OCI-LY1 (cell line): ENCODE measurements around the gene G2E3.

ENCODE experiments used
- EZH2 ChIP-seq: fragments of 200-600 bp; sonication (generic), shearing (Covaris generic); IDR thresholded peaks from 2 replicates; pipeline ENCODE4 v1.8.0; 2017; ENCODE audit warnings: borderline replicate concordance, mixed run types, mild to moderate bottlenecking, antibody characterized with exemption, low read length, moderate library complexity, mixed read lengths
- TF ChIP-seq, protein P1 (sequence below): fragments of 200-600 bp; sonication (generic), shearing (Covaris generic); IDR thresholded peaks from 2 replicates; pipeline ENCODE4 v1.5.1; 2017; ENCODE audit warnings: mild to moderate bottlenecking, antibody characterized with exemption, low read length, moderate library complexity, mixed read lengths

DNA sequence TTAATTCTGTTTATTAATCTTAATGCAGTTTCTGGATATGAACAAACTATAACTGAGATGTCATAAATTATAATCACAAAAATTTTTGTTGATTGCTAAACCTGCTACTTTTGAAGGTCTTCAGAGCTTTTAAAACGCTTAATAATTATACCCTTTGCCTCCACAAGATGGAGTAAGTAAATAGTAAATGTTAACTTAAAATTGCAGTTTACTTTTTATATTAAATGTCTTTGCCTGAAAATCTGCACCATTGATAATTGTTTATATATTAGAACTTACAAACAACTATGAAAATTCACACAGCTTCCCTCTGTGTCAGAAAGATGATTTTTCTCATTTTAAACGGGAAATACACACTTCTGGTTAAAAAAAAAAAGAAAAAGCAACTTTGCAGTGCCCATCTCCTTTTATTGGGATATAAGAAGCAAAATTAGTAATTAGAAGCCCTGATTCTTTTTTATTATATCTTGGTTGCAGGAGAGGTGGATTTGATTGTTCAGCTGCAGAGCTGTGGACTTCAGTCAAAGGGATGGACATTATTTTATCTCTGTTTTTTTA is 98.7 kb downstream of the G2E3 start:
- TF ChIP-seq EZH2, result no peak
- TF ChIP-seq, protein P1, sequence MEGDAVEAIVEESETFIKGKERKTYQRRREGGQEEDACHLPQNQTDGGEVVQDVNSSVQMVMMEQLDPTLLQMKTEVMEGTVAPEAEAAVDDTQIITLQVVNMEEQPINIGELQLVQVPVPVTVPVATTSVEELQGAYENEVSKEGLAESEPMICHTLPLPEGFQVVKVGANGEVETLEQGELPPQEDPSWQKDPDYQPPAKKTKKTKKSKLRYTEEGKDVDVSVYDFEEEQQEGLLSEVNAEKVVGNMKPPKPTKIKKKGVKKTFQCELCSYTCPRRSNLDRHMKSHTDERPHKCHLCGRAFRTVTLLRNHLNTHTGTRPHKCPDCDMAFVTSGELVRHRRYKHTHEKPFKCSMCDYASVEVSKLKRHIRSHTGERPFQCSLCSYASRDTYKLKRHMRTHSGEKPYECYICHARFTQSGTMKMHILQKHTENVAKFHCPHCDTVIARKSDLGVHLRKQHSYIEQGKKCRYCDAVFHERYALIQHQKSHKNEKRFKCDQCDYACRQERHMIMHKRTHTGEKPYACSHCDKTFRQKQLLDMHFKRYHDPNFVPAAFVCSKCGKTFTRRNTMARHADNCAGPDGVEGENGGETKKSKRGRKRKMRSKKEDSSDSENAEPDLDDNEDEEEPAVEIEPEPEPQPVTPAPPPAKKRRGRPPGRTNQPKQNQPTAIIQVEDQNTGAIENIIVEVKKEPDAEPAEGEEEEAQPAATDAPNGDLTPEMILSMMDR, result peak; percentile 44; the same call in 1 of the 2 replicates
